ACC112 (cell line): Measurements from ENCODE around the gene TNP2.
"Not testable (repeated sequence)": the region's sequence is repeated elsewhere in the genome, so short reads cannot be mapped to it uniquely, and the experiment has no call there.

Source experiments
- H2AFZ ChIP-seq: fragments of 200-600 bp; sonication (generic); one replicate; pipeline ENCODE4 v1.6.0; 2017; ENCODE audit warnings: antibody characterized with exemption, low read length; ENCODE audit not compliant: unreplicated experiment
- H3K27ac ChIP-seq: fragments of 200-600 bp; sonication (generic); 2 replicates; pipeline ENCODE4 v1.5.1; 2014; ENCODE audit warnings: low read depth, mild to moderate bottlenecking, antibody characterized with exemption, low read length, moderate library complexity
- H3K27me3 ChIP-seq: fragments of 200-600 bp; sonication (generic); 2 replicates; pipeline ENCODE4 v1.6.1; 2014; ENCODE audit warnings: mild to moderate bottlenecking, antibody characterized with exemption, low read length, moderate library complexity, mixed read lengths; ENCODE audit not compliant: insufficient read depth
- H3K36me3 ChIP-seq: fragments of 200-600 bp; sonication (generic); 2 replicates; pipeline ENCODE4 v1.6.1; 2016; ENCODE audit warnings: mild to moderate bottlenecking, antibody characterized with exemption, low read length, moderate library complexity, mixed read lengths; ENCODE audit not compliant: insufficient read depth
- H3K4me1 ChIP-seq: fragments of 200-600 bp; sonication (generic); one replicate; pipeline ENCODE4 v1.6.1; 2016; ENCODE audit warnings: low read length, mixed read lengths; ENCODE audit not compliant: insufficient read depth, unreplicated experiment, control insufficient read depth
- H3K4me3 ChIP-seq: fragments of 200-600 bp; sonication (generic); 2 replicates; pipeline ENCODE4 v1.5.1; 2014; ENCODE audit warnings: mild to moderate bottlenecking, low read depth, low read length
- H3K79me2 ChIP-seq: fragments of 200-600 bp; sonication (generic); one replicate; pipeline ENCODE4 v1.6.0; 2016; ENCODE audit warnings: low read length; ENCODE audit not compliant: control insufficient read depth, unreplicated experiment, insufficient read depth

The TNP2 gene

GRCh38 chr16:11299865-11300559 is 30.9 kb upstream of the TNP2 start:
- H3K4me1 ChIP-seq: peaks cover 7% of the 10 kb centered on the region
- no peak overlapping the region for H3K27ac ChIP-seq
- H2AFZ ChIP-seq: no peak overlapping the region
- H3K4me3 ChIP-seq: no peak overlapping the region
- no peaks in the 10 kb centered on the region for H3K79me2 ChIP-seq
- H3K36me3 ChIP-seq: no peaks in the 10 kb centered on the region
- no peaks in the 10 kb centered on the region for H3K27me3 ChIP-seq

GRCh38 chr16:11298950-11299547 is 29.9 kb upstream of the TNP2 start:
- H3K27me3 ChIP-seq, H3K27ac ChIP-seq, H3K36me3 ChIP-seq, H3K4me3 ChIP-seq, H2AFZ ChIP-seq, H3K79me2 ChIP-seq, H3K4me1 ChIP-seq: not testable (repeated sequence)

- peaks cover 7% of the 10 kb centered on the region for H3K4me1 ChIP-seq
- H3K27me3 ChIP-seq: no peaks in the 10 kb centered on the region
- no peak overlapping the region for H3K4me3 ChIP-seq
- H3K27ac ChIP-seq: no peak overlapping the region
- no peaks in the 10 kb centered on the region for H3K36me3 ChIP-seq
- H2AFZ ChIP-seq: no peak overlapping the region
- H3K79me2 ChIP-seq: no peaks in the 10 kb centered on the region
These were observed 29.2 kb upstream of the TNP2 start for GRCh38 chr16:11298143-11298900.

GRCh38 chr16:11297492-11298142 is 28.5 kb upstream of the TNP2 start:
- H3K36me3 ChIP-seq: no peaks in the 10 kb centered on the region
- peaks cover 7% of the 10 kb centered on the region for H3K4me1 ChIP-seq
- no peak overlapping the region for H3K27ac ChIP-seq
- H2AFZ ChIP-seq: no peak overlapping the region
- H3K27me3 ChIP-seq: no peaks in the 10 kb centered on the region
- H3K79me2 ChIP-seq: no peaks in the 10 kb centered on the region
- H3K4me3 ChIP-seq: peak overlapping the region; percentile 31

- Histone ChIP-seq H3K36me3 (no peaks in the 10 kb centered on the region), H2AFZ (no peak overlapping the region), H3K27me3 (no peaks in the 10 kb centered on the region), H3K4me1 (peaks cover 7% of the 10 kb centered on the region), H3K4me3 (peak overlapping the region; percentile 31; the same call in 1 of the 2 replicates), H3K79me2 (no peaks in the 10 kb centered on the region), H3K27ac (no peak overlapping the region)
These were observed 27.8 kb upstream of the TNP2 start for GRCh38 chr16:11296706-11297491.

- Histone ChIP-seq H3K4me3 (no peak overlapping the region), H3K36me3 (no peaks in the 10 kb centered on the region), H3K4me1 (peaks cover 7% of the 10 kb centered on the region), H3K27me3 (no peaks in the 10 kb centered on the region), H3K27ac (no peak overlapping the region), H2AFZ (no peak overlapping the region), H3K79me2 (no peaks in the 10 kb centered on the region)
These were observed 27.2 kb upstream of the TNP2 start for GRCh38 chr16:11296351-11296705.

GRCh38 chr16:11295672-11296071 is 26.5 kb upstream of the TNP2 start:
- H3K4me3 ChIP-seq: no peak overlapping the region
- no peak overlapping the region for H2AFZ ChIP-seq
- 0 out of 2 replicates have a peak, but pooled peaks cover 1% of the 10 kb centered on the region for H3K27me3 ChIP-seq
- no peaks in the 10 kb centered on the region for H3K36me3 ChIP-seq
- no peak overlapping the region for H3K27ac ChIP-seq
- H3K4me1 ChIP-seq: peaks cover 7% of the 10 kb centered on the region
- H3K79me2 ChIP-seq: no peaks in the 10 kb centered on the region

- H3K36me3 ChIP-seq: no peaks in the 10 kb centered on the region
- peaks cover 5% of the 10 kb centered on the region for H3K4me1 ChIP-seq
- no peak overlapping the region for H3K27ac ChIP-seq
- no peaks in the 10 kb centered on the region for H3K79me2 ChIP-seq
- no peak overlapping the region for H2AFZ ChIP-seq
- no peak overlapping the region for H3K4me3 ChIP-seq
- peaks cover 16% of the 10 kb centered on the region for H3K27me3 ChIP-seq
These were observed 23.1 kb upstream of the TNP2 start for GRCh38 chr16:11292076-11292748.

- no peak overlapping the region for H3K27ac ChIP-seq
These were observed 22.1 kb upstream of the TNP2 start for GRCh38 chr16:11291091-11291703.

More at GRCh38 chr16:11291091-11291703, 22.1 kb upstream of the TNP2 start:
- H3K4me1 ChIP-seq: no peaks in the 10 kb centered on the region
- no peak overlapping the region for H2AFZ ChIP-seq
- H3K4me3 ChIP-seq: no peak overlapping the region
- no peaks in the 10 kb centered on the region for H3K79me2 ChIP-seq
- H3K36me3 ChIP-seq: no peaks in the 10 kb centered on the region
- H3K27me3 ChIP-seq: peaks cover 16% of the 10 kb centered on the region
